Skin epidermis (tissue), 12 donors: Measurements from ENCODE around the gene BCAT1.
"Not testable (repeated sequence)": the region's sequence is repeated elsewhere in the genome, so short reads cannot be mapped to it uniquely, and the experiment has no call there.

Source experiments
- H3K27ac ChIP-seq, 21 experiments: fragments of 200-600 bp; sonication (generic) in 11 of 21; one replicate each; pipeline ENCODE4 v1.5.0; 2020; ENCODE audit warnings: mild to moderate bottlenecking in 3 of 21, inconsistent platforms in 2 of 21, moderate library complexity in 2 of 21
- H3K4me3 ChIP-seq, 7 experiments: fragments of 200-600 bp; sonication (generic) in 2 of 7; one replicate each; pipeline ENCODE4 v1.5.0; 2020; ENCODE audit warnings: inconsistent platforms in 2 of 7, mild to moderate bottlenecking in 2 of 7, moderate library complexity in 1 of 7

Gene BCAT1

DNA sequence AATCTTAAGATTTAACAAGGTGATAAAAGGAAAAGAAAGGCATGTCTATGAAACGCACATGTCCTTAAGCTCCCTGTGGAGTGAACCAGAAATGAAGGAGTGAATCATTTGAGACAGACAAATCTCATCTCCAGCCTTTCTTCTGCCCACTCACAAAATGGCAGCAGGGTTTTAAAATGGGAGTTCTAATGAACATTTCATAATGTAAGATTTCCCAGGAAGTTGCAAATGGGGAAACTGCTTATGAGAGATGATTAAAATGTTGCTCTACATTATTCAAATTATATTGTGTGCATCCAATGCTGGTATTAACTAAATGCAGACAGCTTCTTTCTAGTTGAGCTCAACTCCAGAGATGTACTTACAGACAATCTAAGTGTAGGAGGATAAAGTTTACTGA is 76.7 kb downstream of the BCAT1 start:
- Histone ChIP-seq H3K4me3 (no peak overlapping the region), H3K27ac (no peak overlapping the region)

DNA sequence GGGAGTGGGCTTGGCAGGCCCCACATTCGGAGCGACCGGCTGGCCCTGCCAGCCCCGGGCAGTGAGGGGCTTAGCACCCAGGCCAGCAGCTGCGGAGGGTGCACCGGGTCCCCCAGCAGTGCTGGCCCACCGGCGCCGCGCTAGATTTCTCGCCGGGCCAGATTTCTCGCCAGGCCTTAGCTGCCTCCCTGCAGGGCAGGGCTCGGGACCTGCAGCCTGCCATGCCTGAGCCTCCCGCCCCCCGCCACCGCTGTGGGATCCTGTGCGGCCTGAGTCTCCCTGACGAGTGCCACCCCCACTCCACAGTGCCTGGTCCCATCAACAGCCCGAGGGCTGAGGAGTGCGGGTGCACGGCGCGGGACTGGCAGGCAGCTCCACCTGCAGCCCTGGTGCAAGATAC is 82.8 kb downstream of the BCAT1 start:
- H3K27ac ChIP-seq, H3K4me3 ChIP-seq: not testable (repeated sequence)

DNA sequence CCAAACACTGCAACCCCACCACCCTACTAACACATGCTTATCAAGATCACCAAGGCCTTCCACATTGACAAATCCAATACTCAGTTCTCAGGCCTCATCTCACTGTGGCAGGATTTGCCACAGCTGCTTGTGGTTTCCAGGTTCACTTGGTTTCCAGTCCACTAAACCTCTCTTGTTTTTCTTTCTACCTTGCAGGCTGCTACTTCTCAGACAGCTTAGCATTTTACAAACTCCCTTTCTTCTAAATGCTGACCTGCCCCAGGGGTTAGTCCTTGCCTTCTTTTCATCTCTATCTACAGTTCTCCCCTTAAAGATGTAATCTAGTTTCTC is 84.1 kb downstream of the BCAT1 start:
- Histone ChIP-seq H3K27ac (no peak overlapping the region), H3K4me3 (no peak overlapping the region)

DNA sequence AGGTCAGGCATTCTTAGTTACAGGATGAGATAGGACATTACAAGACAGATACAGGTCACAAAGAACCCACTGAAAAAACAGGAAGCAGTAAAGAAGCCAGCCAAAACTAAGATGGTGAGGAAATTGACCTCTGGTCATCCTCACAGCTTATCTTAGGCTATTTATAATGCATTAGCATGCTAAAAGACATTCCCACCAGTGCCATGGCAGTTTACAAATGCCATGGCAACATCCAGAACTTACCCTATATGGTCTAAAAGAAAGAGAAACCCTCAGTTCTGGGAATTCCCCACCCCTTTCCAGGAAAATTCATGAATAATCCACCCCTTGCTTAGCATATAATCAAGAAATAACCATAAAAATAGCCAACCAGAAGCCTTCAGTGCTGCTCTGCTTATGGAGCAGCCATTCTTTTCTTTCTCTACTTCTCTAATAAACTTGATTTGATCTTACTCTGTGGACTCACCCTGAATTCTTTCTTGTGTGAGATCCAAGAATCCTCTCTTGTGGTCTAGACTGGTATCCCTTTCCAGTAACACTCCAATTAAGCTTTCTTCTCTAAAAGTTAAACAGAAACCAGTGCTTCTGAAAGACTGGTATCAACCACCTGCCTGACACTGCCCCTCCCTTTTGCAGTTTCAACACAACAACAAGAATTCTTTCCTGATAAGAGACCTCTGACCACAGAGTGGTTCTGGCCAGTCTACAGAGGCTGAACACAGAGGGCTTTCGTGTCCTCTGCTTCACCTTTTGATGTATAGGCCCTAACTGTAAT is 86.9 kb downstream of the BCAT1 start:
- no peak overlapping the region for H3K27ac ChIP-seq
- no peak overlapping the region for H3K4me3 ChIP-seq

DNA sequence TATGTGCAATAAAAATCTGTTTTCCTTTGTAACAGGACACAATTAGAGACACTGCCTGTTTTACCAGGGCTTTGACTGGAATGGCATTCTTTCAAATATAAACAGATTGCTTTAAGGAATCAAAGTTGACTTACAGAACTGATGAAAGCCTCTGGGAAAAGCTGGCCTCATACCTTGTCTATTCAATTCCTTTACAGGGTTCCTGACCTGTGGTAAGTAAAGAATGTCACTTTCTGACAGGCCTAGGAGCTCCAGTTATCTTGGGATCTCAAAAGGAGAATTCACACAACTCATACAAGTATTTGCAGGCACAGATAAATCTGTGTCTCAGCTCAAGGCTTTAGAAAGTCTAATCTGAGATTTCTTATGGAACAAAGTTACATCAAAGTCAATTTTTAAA is 88.4 kb downstream of the BCAT1 start:
- Histone ChIP-seq H3K4me3 (no peak overlapping the region), H3K27ac (no peak overlapping the region)

DNA sequence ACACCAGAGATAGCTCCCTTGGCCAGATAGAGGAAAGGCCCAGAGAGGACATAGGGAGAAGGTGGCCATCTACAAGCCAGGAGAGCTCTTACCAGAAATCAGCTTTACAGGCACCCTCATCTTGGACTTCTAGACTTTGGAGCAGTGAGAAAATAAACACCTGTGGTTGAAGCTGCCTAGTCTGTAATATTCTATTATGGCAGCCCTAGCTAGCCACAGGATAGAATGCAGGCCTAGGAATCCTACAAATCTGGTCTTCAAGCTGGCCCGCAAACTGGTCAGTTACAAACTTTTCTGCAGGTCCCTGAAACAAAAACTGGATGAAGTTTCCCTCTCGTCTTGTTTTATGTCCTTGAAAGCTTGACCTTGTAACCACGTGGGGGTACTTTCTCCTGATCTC is 92.4 kb downstream of the BCAT1 start:
- no peak overlapping the region for H3K27ac ChIP-seq
- H3K4me3 ChIP-seq = no peak overlapping the region

DNA sequence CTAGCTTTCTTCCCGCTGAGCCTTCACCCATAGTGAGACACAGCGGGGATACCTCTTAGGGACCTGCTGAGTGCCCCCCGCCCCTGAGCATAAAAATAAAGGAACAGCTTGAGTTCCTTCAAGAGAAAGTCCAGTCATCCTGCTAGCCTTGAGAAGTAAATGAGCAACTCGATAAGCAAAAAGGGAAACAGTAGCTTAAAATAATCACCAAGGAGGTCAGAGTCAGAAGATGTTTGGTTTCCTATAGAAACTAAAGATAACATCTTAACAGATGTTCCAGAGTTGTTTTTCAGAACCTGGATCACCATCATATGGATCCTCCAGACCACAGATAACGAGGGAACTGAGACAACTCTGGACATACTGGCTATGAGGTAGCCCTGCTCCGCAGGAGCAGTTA is 94.0 kb downstream of the BCAT1 start:
- H3K4me3 ChIP-seq = no peak overlapping the region
- no peak overlapping the region for H3K27ac ChIP-seq

DNA sequence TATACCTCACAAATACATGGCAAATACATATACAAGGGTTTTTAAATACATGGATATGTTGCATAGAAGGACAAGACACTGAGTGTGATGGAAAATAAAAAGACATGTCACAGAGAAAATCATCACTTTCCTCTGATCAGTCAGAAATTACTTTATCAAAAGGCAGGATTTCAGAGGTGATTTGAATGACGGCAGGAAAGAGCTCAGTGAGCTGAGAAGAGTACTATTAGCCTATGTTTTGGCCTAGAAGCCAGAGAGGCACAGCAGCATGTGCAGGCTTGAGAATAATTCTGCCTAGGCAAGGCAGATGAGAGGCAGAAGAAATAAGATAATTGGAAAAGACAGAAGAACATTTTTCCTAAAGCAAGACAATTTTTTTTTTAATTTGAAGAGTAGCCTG is 94.9 kb downstream of the BCAT1 start:
- H3K27ac ChIP-seq = no peak overlapping the region
- H3K4me3 ChIP-seq = no peak overlapping the region

DNA sequence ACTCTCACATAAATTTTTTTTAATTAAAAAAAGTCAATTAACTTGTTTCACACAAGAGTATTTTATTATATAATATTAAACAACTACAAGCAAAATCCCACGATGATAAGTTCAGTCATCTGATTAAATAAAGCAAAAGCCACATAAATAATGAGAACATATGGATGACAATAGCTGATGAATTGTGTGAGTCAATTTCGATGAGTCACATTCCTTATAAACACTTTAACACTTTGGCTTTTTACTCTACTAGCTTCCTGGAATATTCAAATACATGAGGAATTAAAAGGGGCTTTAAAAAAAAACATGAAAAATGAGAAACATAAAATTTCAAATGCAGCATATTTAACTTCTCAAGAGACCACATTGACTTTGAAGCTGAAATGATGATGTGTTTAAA is 95.3 kb downstream of the BCAT1 start:
- Histone ChIP-seq H3K4me3 (no peak overlapping the region), H3K27ac (no peak overlapping the region)

DNA sequence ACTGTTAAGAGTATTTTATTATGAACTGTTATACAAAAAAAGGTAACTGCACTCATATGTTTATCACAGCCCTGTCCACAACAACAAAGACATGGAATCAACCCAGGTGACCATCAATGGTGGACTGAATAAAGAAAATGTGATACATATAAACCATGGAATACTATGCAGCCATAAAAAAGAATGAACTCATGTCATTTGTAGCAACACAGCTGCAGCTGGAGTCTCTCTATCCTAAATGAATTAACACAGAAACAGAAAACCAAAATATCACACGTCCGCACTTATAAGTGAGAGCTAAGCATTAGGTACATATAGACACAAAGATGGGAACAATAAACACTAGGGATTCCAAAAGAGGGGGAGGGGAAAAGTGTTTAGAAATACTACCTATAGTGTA is 95.8 kb downstream of the BCAT1 start:
- Histone ChIP-seq H3K27ac (no peak overlapping the region), H3K4me3 (no peak overlapping the region)

DNA sequence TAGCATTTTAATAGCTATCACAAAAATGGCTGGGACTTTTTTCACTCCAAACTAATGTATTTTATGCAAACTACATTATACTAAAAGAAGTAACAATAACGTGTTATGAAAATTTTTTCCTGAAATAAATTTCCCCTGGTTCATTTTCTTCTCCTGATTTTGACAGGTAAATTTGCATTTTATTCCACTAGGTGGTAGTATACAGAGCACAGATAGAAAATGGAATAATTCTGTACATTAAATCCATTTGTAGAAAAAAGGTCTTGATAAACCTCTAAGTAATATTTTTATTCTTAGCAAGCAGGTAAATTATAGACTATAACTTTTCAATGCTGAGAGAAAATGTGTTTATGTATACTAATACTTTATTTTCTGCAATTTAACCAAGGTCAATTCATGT is 96.5 kb downstream of the BCAT1 start:
- Histone ChIP-seq H3K4me3 (no peak overlapping the region), H3K27ac (no peak overlapping the region)

DNA sequence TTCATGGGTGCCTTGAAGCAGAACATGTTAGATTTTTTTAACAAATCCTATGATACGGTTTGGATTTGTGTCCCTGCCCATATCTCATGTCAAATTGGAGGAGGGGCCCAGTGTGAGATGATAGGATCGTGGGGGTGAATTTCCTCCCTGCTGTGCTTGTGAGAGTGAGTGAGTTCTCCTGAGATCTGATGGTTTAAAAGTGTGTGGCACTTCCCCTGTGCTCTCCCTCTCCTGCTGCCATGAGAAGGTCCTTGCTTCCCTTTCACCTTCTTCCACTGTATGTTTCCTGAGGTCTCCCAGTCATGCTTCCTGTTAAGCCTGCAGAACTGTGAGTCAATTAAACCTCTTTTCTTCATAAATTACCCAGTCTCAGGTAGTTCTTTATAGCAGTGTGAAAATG is 97.0 kb downstream of the BCAT1 start:
- H3K27ac ChIP-seq, H3K4me3 ChIP-seq: not testable (repeated sequence)

DNA sequence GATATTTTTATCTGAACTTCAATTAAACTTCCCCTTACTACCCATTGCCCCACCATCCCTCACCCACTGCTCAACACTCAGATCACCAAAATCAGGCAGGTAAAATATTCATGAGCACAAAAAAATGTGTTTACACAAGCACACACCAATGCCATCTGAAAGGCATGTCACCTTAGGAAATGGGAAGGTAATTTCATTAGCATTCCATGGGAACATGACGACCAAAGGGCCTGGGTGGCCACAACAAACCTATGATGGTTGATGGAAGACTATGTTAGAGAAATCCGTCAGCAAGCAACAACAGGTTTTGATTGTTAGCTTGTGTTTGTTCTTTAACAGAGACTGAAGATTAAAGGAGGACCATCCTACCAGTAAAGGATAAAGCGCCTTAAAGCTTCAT is 97.6 kb downstream of the BCAT1 start:
- Histone ChIP-seq H3K4me3 (no peak overlapping the region), H3K27ac (no peak overlapping the region)

DNA sequence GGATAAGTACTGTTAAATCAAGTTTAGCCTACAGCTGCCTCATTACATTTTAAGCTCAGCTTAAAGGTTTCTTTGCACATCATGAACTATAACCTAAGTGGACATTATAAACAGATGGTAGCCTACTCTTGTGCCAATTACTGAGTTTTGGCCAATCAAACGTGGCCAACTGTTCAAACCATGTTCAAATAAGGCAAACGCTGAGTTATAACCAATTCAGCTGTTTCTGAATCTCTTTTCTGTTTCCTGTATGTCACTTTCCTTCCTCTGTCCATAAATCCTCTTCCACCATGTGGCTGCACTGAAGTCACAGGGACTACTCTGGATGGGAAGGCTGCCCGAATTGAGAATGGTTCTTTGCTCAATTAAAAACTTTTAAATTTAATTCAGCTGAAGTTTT is 98.4 kb downstream of the BCAT1 start:
- H3K4me3 ChIP-seq = no peak overlapping the region
- no peak overlapping the region for H3K27ac ChIP-seq

DNA sequence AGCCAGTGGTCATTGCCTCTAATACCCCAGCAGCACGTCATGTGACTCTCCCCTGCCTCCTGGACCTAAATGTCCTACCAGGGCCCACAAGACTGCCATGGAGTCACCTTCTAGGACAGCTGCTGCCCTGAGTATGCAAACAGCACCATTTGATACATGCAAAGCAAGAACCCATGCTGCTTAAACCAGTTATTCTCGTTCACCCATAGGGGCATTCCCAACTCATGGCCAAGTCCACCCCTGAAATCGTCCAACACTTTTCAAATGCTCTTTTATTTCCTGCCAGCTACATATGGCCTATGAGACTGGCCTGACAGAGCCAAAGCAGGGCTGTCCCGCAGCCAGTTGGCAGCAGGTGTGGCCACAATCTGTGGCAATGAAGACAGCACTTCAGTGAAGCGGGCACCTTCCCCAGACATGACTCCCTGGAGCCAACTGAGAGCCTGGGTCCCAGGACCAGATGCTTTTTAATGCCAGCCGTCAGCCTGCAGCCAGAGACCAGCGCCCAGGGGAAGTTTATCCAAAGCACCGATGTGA is 99.9 kb downstream of the BCAT1 start:
- Histone ChIP-seq H3K4me3 (no peak overlapping the region), H3K27ac (no peak overlapping the region)

DNA sequence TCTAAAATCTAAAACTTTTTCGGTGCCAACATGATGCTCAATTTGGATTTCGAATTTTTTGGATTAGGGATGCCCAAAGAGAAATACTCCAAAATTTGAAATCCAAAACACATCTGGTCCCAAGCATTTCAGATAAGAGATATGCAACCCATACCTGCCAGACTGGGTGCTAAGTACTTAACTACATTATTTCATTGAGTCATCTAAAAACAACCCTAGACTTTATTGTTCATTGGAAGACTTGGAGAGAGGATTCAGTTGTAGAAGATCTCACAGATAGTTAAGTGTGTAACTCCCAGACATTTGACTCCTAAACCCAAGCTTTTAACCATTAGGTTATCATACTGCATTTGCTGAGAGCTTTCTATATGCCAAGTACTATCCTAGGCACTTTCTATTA is 102.2 kb downstream of the BCAT1 start:
- Histone ChIP-seq H3K27ac (no peak overlapping the region), H3K4me3 (no peak overlapping the region)

DNA sequence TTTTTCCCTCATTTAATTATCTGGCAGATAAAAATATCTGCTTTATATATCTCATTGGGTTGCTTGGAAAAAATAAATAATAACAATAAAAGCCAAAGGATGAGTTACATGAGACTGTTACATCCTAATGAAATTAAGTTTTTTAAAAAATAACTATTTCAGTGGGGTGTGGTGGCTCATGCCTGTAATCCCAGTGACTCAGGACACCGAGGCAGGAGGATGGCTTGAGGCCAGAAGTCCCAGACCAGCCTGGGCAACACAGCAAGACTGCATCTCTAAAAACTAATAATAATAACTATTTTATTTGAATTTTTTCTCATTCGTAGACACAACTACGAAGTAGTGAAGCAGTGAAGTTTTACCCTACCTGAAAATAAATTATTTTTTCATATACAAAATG is 103.3 kb downstream of the BCAT1 start:
- H3K4me3 ChIP-seq = no peak overlapping the region
- H3K27ac ChIP-seq = no peak overlapping the region

DNA sequence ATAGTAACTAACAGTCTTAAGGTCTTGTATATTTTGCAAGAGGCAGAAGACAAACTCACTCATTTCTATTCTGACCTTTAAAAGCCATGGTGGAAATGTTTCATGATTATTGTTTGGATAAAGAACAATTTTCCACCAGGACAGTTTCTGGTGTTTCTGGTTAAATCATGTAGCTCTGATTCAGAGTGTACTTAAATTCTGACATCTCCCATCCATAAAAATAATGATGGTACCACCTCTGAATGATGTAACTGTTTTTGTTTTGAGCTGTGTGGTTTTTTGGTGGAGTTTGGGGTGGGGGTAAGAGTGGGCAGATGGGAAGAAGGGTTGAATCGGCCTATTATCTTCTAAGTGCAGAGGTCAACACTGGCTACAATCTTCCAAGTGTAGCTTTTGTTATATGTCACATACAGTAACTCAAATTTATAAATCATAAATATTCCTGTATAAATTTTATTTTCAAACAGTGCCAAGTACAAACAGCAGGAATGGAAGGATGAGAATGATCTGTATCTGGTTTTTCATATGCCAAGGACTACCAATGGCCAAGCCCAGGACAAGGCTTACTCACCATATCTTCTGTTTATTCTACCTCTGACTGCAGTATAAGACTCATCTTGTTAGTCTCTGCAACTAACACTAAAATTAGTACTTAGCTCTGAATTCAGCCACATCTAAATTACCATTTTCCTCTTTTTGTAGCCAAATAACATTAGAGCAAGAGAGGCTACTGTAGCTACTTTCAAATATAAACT is 108.7 kb downstream of the BCAT1 start:
- Histone ChIP-seq H3K4me3 (no peak overlapping the region), H3K27ac (no peak overlapping the region)

DNA sequence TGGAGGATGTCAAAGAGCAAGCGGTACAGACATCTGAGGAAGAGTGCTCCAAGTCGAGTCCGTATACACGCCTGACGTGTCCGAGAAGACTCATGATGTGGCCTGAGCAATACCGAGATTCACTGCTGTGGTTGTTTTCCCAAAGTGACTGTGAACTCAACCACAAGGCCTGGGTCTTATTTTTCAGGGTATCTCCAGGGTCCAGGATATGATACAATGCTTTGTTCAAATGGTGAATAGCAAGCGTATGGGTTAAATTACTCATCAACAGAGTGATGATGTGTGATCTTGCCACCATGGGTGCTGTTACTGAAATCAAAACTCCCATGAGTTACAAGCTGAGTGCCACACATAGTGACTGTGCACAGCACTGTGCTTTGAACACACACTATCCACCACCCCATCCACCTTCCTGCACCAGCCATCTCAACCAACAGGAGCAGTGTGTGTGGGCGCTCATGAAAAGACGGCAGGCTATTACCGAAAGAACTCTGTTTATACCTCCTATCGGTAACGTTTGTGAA is 109.6 kb downstream of the BCAT1 start:
- Histone ChIP-seq H3K27ac (peak overlapping the region in 1 of 21 experiments; percentile 24), H3K4me3 (no peak overlapping the region)

DNA sequence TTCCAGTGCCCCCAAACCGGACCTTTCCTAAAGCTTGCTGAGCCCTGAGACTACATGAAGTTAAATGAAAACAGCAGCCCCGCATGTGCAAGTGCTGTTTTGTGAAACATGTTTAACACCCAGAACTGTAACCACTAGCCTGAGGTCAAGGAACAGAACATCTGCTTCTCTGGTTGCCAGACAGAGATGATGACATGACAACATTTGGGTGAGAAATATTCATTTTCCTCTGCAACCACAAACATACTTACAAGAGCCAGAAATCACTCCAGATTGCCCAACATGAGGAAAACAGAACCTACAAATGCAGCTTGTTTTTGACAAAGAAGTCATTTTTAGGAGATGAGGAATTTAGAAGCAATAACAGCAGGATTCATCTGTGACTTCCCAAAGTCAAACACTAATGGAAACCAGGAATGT is 110.4 kb downstream of the BCAT1 start:
- Histone ChIP-seq H3K4me3 (no peak overlapping the region), H3K27ac (peak overlapping the region in 2 of 21 experiments; percentile 24 to 40)

DNA sequence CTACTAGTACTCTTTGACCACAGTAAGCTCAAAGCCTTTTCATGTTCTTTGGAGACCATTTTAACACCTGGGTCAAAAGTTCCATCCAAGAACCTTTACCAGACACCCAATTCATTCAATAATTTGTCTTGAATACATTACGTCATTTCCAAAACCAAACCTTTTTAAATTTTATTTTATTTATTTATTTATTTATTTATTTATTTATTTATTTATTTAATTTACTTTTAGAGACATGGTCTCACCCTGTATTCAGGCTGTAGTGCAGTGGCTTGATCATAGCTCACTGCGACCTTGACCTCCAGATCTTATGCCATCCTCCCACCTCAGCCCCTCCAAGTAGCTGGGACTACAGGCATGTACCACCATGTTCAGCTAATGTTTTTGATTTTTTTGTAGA is 113.5 kb downstream of the BCAT1 start:
- Histone ChIP-seq H3K27ac (no peak overlapping the region), H3K4me3 (no peak overlapping the region)
